SK-N-SH treated with all-trans-retinoic acid at 6 μM for 48 hours (cell line): Measurements from ENCODE around the gene EIF6.

Source experiments
- ARNTL ChIP-seq: fragments of 450-650 bp; formaldehyde crosslinking; IDR thresholded peaks from 2 replicates; pipeline ENCODE4 v1.5.0; 2020; ENCODE audit warnings: low read depth, mild to moderate bottlenecking, moderate library complexity, borderline replicate concordance
- BACH2 ChIP-seq: fragments of 250-450 bp; sonication (Bioruptor Pico); IDR thresholded peaks from 2 replicates; pipeline ENCODE4 v1.9.0; 2021; ENCODE audit warnings: mild to moderate bottlenecking, borderline replicate concordance
- CSDC2 ChIP-seq: fragments of 250-450 bp; sonication (Bioruptor Pico); IDR thresholded peaks from 2 replicates; pipeline ENCODE4 v1.5.0; 2020; ENCODE audit warnings: mild to moderate bottlenecking, moderate library complexity
- ESRRG ChIP-seq: fragments of 250-450 bp; sonication (Bioruptor Pico); IDR thresholded peaks from 2 replicates; pipeline ENCODE4 v1.6.1; 2021; ENCODE audit warnings: mild to moderate bottlenecking
- GLIS3 ChIP-seq: fragments of 250-450 bp; sonication (Bioruptor Pico); IDR thresholded peaks from 2 replicates; pipeline ENCODE4 v1.5.0; 2020; ENCODE audit warnings: mild to moderate bottlenecking, moderate library complexity
- RARB ChIP-seq: fragments of 250-450 bp; sonication (Bioruptor Pico); IDR thresholded peaks from 2 replicates; pipeline ENCODE4 v1.8.0; 2021; ENCODE audit warnings: mild to moderate bottlenecking, moderate library complexity
- TCF4 ChIP-seq: fragments of 250-450 bp; sonication (Bioruptor Pico); IDR thresholded peaks from 2 replicates; pipeline ENCODE4 v1.8.0; 2021; ENCODE audit warnings: mild to moderate bottlenecking, moderate library complexity, borderline replicate concordance
- TOX ChIP-seq: fragments of 250-450 bp; sonication (Bioruptor Pico); IDR thresholded peaks from 2 replicates; pipeline ENCODE4 v1.8.0; 2021; ENCODE audit warnings: mild to moderate bottlenecking, moderate library complexity, borderline replicate concordance
- ZC3H10 ChIP-seq: fragments of 250-450 bp; sonication (Bioruptor Pico); IDR thresholded peaks from 2 replicates; pipeline ENCODE4 v1.5.1; 2021; ENCODE audit warnings: mild to moderate bottlenecking, moderate library complexity
- ZFP3 ChIP-seq: fragments of 250-450 bp; sonication (Bioruptor Pico); IDR thresholded peaks from 2 replicates; pipeline ENCODE4 v1.5.0; 2020; ENCODE audit warnings: mild to moderate bottlenecking, moderate library complexity
- TF ChIP-seq, protein P1 (sequence below): fragments of 250-450 bp; sonication (Bioruptor Pico); IDR thresholded peaks from 2 replicates; pipeline ENCODE4 v1.5.1; 2021; ENCODE audit warnings: mild to moderate bottlenecking, moderate library complexity
- TF ChIP-seq, protein P2 (sequence below): fragments of 250-450 bp; sonication (Bioruptor Pico); IDR thresholded peaks from 2 replicates; pipeline ENCODE4 v1.5.0; 2020; ENCODE audit warnings: mild to moderate bottlenecking, moderate library complexity

DNA sequence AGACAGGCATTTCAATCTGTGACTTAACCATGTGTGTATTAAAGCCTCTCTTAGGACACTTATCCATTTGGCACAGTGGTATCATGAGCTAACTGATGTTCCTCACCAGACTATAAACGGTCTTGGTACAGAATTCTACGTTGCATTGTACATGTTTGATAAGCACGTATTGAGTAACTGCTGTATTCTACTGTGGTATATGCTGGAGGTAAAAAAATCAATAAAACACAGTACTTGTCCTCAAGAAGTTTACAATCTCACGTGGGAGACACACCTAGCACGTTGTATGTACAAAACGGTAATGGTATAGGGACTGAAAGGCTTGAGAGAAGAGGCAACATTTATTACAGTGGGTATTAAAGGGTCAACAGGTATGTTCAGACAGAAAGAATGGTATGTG lies 40.8 kb upstream of the EIF6 start:
- TF ChIP-seq, protein P1, sequence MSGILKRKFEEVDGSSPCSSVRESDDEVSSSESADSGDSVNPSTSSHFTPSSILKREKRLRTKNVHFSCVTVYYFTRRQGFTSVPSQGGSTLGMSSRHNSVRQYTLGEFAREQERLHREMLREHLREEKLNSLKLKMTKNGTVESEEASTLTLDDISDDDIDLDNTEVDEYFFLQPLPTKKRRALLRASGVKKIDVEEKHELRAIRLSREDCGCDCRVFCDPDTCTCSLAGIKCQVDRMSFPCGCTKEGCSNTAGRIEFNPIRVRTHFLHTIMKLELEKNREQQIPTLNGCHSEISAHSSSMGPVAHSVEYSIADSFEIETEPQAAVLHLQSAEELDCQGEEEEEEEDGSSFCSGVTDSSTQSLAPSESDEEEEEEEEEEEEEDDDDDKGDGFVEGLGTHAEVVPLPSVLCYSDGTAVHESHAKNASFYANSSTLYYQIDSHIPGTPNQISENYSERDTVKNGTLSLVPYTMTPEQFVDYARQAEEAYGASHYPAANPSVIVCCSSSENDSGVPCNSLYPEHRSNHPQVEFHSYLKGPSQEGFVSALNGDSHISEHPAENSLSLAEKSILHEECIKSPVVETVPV (CRISPR knock-in tag), result no peak
- TF ChIP-seq, protein P2, sequence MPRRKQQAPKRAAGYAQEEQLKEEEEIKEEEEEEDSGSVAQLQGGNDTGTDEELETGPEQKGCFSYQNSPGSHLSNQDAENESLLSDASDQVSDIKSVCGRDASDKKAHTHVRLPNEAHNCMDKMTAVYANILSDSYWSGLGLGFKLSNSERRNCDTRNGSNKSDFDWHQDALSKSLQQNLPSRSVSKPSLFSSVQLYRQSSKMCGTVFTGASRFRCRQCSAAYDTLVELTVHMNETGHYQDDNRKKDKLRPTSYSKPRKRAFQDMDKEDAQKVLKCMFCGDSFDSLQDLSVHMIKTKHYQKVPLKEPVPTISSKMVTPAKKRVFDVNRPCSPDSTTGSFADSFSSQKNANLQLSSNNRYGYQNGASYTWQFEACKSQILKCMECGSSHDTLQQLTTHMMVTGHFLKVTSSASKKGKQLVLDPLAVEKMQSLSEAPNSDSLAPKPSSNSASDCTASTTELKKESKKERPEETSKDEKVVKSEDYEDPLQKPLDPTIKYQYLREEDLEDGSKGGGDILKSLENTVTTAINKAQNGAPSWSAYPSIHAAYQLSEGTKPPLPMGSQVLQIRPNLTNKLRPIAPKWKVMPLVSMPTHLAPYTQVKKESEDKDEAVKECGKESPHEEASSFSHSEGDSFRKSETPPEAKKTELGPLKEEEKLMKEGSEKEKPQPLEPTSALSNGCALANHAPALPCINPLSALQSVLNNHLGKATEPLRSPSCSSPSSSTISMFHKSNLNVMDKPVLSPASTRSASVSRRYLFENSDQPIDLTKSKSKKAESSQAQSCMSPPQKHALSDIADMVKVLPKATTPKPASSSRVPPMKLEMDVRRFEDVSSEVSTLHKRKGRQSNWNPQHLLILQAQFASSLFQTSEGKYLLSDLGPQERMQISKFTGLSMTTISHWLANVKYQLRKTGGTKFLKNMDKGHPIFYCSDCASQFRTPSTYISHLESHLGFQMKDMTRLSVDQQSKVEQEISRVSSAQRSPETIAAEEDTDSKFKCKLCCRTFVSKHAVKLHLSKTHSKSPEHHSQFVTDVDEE, result no peak
- no peak for TF ChIP-seq ZC3H10
- TF ChIP-seq TCF4 (CRISPR knock-in tag), result no peak
- TF ChIP-seq ARNTL (CRISPR knock-in tag), result no peak
- TF ChIP-seq CSDC2 (CRISPR knock-in tag), result no peak
- TF ChIP-seq GLIS3, result no peak
- TF ChIP-seq BACH2, result no peak
- TF ChIP-seq ESRRG (CRISPR knock-in tag), result no peak
- no peak for TF ChIP-seq RARB
- TF ChIP-seq ZFP3 (CRISPR knock-in tag), result no peak
- no peak for TF ChIP-seq TOX (CRISPR knock-in tag)
